Activated T-cell treated with anti-CD3 and anti-CD28 coated beads, Interleukin-2, amount 50 U/mL, for 1 hour (primary cell): Measurements from ENCODE around the gene TMEFF1.

ENCODE experiments used
- DNase-seq: peaks from one replicate; pipeline ENCODE4 v3.0.0-alpha.2; 2020

TMEFF1 gene

DNA sequence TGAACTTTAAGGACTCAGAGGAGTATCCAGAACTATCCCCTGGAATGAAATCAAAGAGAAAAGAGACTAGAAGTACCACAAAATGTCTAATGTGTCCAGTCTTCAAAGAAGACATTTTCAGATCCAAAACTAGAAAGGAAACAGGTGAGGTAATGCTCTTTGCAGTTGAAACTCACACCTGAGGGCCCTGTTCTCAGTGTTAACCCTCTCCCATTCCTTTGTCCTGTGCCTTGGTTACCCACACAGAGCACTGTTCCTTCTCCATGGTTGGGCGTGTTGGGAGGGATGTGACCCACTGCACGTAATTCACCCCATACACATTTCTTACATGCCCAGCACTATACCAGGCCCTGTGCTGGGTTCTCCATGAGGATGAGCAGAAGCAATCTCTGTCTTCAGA, 24.7 kb upstream of the TMEFF1 start:
- no peak for DNase-seq

DNA sequence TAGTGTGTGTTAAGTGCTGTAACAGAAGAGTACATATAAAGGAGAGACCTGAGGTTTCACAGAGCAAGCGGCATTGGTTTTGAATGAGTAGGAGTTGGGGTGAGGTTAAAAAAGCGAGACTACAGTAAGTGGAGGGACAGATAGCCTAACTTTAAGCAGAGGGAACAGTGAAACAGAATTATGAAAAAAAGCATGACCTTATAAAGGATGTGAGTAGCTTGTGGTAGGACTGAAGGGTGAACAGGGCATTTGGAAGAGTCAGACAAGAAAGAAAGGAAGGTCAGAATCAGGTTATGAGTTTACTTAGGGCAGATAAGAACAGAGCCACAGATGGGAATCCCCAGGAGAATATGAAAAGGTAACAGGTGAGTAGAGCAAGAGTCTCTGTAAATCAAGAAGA, 23.5 kb upstream of the TMEFF1 start:
- no peak for DNase-seq

DNA sequence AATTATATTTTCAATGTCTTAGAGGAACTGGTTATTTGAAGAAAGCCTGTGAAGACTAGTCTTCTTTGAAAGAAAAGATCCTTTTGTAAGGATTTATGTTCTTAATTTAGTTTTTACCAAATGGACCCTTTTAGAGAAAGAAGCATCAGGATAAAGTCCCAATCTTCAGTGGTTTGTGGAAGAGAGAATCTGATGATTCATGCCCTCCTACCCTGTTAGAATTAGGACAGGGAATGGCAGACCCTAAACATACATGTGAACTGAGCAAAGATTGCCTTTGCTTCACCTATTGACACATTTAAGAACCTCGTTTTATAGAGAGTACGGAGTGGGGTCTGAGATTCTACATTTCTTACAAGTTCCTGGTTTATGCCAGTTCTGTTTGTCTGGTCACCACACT, 20.1 kb upstream of the TMEFF1 start:
- DNase-seq, result no peak

DNA sequence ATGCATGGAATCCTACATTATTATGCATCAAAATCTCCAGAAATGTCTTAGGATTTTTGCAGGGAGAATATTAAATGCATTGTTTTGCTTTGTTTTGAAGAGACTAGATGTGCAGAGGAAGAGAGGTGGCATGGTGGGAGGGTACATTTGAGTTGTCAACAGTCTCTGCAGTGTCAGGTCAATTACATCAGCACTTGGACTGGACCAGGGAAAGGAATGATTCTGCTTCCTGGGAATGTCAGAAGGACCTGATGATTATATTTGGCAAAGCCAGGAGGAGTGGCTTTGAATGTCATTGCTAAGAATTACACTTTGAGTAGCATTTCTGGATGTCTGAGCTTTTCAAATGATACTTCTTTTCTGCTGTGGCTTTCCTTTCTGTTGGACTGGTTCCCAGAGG, 17.5 kb upstream of the TMEFF1 start:
- no peak for DNase-seq

DNA sequence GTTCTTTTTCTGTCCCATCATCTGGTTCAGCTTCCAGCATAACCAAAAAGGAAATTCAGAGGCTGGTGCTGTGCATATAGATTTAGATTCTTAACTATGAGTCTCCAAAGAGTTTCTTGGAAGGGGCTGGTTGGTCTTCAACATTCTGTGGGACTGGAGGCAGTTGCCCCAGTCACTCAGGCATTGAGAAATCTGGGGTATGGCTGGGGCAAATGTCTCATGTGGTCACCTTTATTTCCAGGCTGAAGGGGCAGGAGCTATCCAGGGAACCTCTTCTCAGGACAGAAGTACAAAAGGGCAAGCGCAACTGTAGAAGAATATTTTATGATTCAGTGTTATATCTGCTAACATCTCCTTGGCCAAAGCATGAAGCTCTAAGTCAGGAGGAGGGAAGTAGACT, 15.4 kb upstream of the TMEFF1 start:
- DNase-seq, result no peak

DNA sequence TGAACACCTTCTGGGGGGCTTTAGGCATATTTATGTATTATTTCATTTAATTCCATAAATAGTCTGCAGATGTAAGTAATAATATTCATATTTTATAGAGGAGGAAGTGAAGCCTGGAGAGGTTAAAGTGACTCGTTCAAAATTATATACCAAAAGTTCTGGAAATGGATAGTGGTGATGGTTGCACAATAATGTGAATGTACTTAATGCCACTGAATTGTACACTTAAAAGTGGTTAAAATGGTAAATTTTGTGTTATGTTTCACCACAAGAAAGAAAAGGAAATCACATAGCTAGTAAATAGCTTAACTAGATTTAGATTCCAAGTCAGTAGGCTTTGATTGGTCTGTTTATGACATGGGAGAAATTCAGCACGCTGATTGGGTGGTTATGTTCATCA, 13.0 kb upstream of the TMEFF1 start:
- DNase-seq, result no peak

DNA sequence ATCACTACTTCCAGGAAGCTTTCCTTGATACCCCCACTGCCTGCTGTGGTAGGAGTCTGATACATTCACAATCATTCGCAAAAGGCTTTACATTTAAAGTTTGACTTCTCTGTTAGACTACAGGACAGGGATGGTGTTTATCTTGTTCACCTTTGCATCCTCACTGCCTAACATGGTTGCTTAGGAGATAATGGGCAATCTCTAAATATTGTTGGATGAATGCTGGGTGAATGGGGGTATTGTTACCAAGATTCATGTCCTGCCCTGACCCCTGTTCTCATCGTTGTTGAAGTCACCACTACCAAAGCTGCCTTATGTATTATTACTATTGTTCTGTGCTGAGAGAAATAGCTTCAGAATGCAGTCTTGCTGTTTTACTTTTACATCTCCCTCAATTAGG, 7.7 kb upstream of the TMEFF1 start:
- no peak for DNase-seq

DNA sequence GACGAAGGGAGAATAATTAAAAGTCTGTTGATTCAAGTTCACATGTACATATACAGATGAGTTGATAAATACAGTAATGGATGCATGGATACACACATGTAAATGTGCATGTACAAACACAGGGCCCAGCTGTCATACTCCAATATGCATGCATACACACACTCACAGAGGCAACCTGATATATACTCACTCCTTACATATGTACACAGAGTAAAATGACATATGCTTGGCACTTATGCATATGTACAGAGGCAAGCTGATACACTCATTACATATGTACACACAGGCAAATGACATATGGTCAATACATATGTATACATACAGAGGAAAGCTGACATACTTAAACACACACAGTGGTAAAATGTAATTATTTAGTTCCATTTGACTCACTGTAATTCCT, 7.2 kb upstream of the TMEFF1 start:
- DNase-seq, result no peak

DNA sequence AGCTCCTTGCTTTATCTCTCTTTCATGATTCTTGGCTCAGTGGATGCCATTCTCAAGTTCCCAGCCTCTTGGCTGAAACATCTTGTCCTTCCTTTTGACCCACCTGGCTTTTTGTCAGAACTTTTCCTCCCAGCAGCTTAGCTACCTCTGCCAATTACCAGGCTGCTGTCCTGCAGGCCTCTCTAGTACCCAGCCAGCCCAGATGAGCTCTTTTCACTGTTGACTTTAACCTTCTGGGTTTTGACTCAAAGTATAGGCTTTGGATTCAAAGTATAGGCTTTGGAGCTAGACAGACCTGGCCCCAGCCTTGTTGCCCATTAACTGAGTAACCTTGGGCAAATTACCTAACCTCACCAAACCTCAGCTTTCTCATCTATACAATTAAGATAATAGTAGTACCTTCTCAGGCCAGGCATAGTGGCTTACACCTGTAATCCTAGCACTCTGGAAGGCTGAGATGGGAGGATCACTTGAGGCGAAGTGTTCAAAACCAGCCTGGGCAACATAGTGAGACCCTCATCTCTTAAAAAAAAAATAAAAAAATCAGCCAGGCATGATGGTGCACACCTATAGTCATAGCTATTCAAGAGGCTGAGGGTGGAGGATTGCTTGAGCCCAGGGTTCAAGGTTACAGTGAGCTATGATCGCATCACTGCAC, 6.6 kb upstream of the TMEFF1 start:
- no peak for DNase-seq

DNA sequence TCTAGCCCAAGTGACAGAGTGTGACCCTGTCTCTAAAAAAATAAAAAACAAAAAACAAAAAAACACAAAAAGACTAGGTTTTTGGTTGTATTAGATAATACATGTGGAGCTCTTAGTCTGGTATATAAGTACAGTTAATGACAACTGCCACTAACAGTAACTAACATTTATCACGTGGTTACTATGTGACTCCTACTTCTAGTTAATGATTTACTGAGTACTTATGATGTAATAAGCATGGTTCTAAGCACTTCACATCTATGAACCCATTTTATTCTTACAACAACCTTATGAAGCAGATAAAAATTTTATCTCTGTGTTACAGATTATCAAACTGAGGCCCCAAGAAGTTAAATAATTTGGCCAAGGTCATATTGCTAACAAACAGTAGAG, 6.1 kb upstream of the TMEFF1 start:
- no peak for DNase-seq

DNA sequence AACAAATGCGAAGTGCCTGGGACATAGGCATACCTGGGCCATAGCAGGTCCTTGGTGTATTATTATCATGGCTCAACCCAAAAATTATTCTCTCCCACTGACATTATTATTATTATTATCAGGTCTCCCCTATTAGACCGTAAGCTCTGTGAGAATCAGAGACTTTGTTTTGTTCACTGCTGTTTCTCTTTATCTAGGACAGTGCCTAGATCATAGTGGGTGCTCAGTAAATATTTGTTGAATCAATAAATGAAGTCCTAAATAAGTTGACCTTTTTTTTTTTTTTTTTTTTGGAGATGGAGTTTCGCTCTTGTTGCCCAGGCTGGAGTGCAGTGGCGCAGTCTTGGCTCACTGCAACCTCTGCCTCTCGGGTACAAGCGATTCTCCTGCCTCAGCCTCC, 4.9 kb upstream of the TMEFF1 start:
- DNase-seq, result no peak

DNA sequence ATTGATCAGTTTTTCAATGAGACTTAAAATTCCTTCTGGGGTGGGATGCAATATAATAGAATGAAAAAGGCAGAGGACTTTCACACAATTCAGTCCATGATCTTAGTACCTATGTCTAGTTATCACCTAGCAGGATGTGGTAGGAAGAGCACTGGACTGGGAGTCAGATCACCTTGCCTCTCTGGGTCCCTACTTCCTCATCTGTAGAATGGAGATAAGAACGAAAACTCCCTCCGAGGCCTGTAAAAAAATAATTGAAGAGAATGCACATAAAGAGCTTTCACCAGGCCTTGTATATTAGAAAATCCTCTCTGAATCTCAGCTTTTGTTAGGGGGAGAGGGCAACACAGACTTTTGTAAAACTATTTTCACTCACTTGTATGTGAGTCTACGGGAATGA, 681 bp upstream of the TMEFF1 start:
- no peak for DNase-seq

DNA sequence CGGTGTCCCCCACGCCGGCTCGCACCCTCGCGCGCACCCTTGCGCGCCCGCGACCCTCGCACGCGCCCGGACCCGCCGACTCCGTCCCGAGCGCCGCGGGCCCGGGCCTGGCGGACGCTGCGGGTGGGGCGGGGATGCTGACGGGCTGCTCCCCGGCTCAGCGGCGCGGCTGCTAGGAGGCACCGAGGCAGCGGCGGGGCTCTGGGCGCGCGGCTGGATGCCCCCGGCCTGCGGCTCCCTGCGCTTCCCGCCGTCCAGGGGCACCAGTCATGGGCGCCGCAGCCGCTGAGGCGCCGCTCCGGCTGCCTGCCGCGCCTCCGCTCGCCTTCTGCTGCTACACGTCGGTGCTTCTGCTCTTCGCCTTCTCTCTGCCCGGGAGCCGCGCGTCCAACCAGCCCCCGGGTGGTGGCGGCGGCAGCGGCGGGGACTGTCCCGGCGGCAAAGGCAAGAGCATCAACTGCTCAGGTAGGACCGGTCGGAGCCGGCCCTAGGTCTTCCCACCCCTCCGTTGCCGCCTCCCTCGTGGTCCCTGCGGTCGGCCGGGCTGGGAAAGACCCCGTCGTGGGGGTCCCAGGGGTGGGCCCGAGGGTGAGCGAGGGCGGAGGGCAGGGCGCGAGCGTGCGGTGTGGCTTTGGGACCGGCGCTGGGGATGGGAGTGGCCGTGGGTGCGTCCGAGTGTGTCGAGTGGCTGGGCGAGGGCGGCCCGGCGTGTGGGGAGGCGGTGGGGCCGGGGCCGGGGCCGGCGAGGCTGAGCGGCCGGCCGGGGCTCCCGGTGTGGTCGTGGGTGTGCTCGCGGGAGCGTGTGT, 530 bp downstream of the TMEFF1 start:
- DNase-seq, result peak; percentile 39

DNA sequence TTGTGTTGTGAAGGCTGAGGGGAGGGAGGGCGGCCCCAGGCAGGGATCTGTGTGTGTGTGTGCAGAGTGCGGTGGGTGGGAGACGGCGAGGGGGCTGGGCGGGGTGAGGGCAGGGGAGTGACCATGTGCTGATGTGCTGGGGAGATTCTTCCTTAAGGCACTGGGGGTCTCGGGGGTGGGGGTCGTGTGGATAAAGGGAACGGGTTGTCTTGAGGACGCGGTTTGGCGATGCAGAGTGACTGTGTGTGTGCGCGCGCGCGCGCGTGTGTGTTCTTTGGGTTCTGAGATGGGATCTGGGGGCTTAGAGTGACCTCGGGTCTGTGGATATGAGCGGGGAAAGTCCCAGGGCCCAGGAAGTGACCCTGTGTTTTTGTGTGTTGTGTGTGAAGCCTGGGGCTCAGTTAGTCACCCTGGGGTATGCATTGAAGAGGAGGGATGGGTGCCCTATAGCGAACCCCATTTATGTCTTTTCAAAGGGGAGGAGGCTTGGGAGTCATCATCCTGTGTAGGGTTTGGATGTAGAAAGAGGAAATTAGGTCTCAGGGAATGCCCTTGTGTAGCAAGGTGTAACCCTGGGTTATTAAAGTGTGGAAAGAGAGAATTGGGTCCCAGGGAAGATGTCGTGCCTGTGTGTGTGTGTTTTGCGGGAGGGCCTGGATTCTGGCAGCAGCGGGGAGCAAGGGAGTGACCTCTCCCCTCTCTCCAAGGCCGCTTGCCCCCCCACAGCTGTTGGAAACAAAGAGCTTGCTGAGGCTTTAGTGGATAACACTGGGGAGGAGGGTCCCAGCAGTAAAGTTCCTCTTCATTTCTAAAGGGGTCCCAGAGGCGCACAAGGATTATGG, 1.4 kb downstream of the TMEFF1 start:
- DNase-seq, result no peak

DNA sequence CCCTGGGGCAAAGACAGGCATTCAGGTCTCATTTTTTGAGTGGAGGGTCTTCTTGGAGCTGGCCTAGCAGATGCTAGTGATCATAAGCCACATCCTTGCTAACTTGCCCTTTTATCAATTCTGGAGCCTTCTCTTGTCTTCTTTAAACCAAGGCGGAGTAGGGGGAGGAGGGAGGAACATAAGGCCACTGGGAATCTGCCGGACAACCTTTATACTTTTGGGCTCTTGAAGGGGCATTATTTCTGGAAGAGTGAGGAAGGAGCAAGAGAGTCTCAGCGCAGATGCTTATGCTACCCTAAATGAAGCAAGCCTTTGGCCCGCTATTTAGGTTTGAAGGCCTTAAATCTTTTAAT, 2.0 kb downstream of the TMEFF1 start:
- no peak for DNase-seq

DNA sequence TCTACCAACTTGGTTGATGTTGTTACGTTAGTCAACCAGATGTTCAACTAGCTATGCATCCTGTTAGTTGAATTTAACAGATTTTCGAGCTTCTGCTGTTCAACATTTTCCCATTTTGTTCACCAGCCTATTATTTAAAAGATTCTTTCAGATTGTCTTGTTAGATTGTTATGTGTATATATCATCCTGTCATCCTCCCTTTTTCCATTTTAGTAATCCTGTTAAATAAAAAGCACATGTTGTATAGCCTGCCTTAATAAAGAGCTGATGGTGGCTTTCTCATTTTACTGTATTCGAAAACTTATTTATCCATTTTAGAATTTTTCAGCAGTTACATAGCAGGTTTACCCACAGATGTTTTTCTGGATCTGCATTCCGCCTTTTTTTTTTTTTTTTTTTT, 4.3 kb downstream of the TMEFF1 start:
- no peak for DNase-seq

DNA sequence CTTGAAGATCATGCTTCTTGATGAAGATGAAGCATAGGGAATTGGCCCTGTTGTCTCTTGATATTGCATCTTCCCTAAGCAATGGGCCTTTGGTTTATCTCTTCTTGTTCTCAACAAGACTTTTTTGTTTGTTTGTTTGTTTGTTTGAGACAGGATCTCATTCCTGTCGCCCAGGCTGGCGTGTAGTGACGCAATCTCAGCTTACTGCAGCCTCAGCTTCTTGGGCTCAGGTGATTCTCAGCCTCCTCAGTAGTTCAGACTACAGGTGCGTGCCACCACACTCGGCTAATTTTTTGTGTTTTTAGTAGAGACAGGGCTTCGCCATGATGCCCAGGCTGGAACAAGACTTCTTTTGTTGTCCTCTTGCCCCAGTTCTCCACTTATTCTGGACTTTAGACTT, 5.2 kb downstream of the TMEFF1 start:
- no peak for DNase-seq

DNA sequence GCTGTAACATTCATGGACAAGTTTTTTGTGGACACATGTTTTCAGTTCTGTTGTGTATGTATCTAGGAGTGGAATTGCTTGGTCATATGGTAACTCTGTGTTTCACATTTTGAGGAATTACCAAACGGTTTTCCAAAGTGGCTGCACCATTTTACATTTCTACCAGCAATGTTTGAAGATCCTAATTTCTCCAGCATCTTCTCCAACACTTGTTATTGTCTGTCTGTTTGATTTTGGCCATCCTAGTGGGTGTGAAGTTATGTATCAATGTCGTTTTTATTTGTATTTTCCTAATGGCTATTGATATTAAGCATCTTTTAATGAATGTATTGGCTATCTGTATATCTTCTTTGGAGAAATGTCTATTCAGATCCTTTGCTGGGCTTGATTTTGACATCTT, 6.9 kb downstream of the TMEFF1 start:
- DNase-seq, result no peak

DNA sequence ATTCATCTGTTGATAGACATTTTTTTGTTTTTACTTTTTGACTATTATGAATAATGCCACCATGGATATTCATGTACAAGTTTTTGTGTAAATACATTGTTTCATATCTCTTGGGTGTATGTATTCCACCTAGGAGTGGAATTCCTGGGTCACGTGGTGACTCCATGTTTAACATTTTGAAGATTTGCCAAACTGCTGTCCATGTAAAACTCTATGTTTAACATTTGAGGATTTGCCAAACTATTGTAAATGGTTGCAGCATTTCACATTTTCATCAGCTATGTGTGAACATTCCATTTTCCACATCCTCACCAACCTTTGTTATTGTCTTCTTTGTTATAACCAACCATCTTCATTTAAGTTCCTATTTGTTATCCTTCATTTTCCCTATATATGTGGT, 12.2 kb downstream of the TMEFF1 start:
- DNase-seq, result no peak

DNA sequence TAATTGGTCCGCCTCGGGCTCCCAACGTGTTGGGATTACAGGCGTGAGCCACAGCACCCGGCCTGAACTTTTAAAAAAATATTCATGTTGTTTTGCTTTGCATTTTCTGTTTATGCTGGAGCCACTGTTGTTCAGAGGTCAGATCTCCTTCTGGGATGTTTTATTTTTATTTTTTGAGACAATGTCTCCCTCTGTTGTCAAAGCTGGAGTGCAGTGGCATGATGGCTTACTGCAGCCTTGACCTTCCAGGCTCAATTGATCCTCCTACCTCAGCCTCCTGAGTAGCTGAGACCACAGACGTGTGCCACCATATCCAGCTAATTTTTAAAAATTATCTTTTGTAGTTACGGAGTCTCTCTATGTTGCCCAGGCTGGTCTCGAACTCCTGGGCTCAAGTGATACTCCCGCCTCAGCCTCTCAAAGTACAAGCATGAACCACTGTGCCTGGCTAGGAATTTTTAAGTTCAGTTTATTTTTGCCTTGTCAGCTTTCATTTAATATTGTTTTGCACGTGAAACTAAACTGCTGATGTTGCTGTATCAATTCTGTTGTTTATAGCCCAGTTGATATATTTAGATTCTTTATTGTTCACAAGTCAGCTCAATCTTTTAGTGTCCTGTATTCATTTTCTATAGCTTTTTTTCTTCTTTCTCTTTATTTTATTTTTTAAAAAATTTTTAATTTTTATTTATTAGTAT, 13.7 kb downstream of the TMEFF1 start:
- DNase-seq, result no peak

DNA sequence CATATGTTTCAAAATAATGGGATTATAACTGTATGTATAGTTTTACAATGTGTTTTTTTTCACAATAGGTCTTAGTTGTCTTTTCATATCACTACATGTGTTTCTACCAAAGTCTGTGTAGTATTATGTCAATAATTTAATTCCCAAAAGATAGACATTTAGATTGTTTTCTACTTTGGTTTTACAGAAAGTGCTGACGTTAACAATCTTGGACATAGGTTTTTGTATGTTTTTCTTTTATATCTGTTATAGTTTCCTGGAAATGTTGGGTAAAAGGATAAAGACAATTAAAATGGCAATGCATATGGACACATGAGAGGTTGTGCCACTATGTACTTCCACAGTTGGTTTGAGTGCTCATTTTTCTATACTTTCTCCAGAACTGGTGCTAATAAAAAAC, 15.2 kb downstream of the TMEFF1 start:
- DNase-seq, result no peak

DNA sequence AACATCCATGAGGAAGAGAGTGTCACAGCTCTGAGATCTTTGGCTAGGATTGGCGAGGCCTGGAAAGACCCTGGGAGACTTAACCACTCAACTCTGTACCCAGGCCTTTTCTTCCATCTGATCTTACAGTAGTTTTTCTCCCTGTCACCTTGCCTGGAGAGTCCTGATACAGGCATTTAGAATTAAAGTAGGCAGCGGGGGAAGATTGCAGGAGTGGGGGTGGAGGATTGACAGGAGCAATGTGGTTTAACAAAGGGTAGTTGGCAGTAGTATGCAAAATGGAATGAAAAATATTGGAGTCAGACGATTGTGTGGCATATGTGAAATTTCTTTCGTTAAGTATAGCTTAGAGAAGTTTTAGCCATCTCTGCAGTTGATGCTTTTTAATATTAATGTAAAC, 16.9 kb downstream of the TMEFF1 start:
- no peak for DNase-seq

DNA sequence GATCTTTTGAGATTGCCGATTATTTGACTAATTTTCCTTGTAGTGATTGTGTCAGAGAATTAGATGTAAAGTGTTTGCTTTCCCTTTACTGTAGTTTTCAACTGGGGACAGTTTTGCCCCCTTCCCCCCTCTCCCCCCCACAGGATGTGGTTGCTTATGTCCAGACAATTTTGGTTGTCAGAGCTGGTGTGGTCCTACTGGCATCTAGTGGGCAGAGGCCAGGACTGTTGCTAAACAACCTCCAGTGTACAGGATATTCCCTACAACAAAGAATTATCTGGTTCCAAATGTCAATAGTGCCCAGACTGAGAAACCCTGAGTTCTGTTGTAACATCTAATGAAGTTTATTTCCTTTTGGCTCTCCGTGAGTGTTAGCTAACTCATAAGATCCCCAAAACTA, 20.0 kb downstream of the TMEFF1 start:
- no peak for DNase-seq

DNA sequence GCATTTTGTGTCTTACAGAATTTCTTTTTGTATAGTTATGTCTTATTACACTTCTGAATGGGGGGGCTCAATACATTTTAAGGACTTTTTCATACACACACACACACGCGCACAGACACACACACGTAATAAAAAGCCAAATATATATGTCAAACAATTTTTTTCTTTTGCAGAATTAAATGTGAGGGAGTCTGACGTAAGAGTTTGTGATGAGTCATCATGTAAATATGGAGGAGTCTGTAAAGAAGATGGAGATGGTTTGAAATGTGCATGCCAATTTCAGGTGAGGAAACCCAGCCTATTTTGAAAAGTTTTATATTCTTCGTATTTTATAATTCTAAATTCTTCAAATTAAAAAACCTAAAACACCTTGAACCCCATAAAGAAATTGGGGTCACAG, 25.6 kb downstream of the TMEFF1 start:
- no peak for DNase-seq
